HEK293 (cell line): ENCODE data around the gene MED25.

Experiments
- CTCF ChIA-PET: fragments of 350-600 bp; formaldehyde crosslinking; extraction: SDS; loops from one replicate; lab custom pipeline; 2021; ENCODE audit warnings: antibody characterized with exemption; lab: Yijun Ruan, JAX
- POLR2A ChIA-PET: fragments of 300-600 bp; formaldehyde crosslinking; extraction: SDS; loops from one replicate; lab custom pipeline; 2020; ENCODE audit warnings: antibody characterized with exemption, inconsistent platforms; lab: Yijun Ruan, JAX
- H3K27ac ChIP-seq: fragments of 200-500 bp; sonication (Bioruptor generic); 2 replicates; pipeline ENCODE4 v1.5.1; 2014; ENCODE audit warnings: low read depth, low read length, control low read depth, inconsistent platforms; ENCODE audit errors: extremely low read depth
- H3K36me3 ChIP-seq, 2 experiments: fragments of 200-500 bp in 1 of 2; sonication (Bioruptor generic) in 1 of 2; 1 replicate in 1 of 2; 2 replicates in 1 of 2; pipeline ENCODE4 v1.5.1; 2014 to 2017; ENCODE audit warnings: inconsistent platforms in 2 of 2, low read length in 2 of 2; ENCODE audit not compliant: control insufficient read depth in 2 of 2, insufficient read depth in 1 of 2
- H3K4me1 ChIP-seq: fragments of 200-500 bp; sonication (Bioruptor generic); 2 replicates; pipeline ENCODE4 v1.5.1; 2014; ENCODE audit warnings: mild to moderate bottlenecking, low read length, inconsistent platforms; ENCODE audit not compliant: control insufficient read depth, insufficient read depth
- H3K4me3 ChIP-seq: 2 replicates; pipeline ENCODE4 v1.5.1; 2011; ENCODE audit warnings: low read depth, mild to moderate bottlenecking, control low read depth, low read length, moderate library complexity
- H3K9me3 ChIP-seq: fragments of 200-500 bp; sonication (Bioruptor generic); 2 replicates; pipeline ENCODE4 v1.5.1; 2014; ENCODE audit warnings: low read depth, low read length, inconsistent platforms; ENCODE audit not compliant: control insufficient read depth, insufficient read depth
- IKZF3 ChIP-seq: fragments of 450-650 bp; IDR thresholded peaks from 2 replicates; pipeline ENCODE4 v1.5.0; 2018; ENCODE audit warnings: missing biosample characterization, mild to moderate bottlenecking, missing genetic modification characterization, moderate library complexity
- PRDM2 ChIP-seq: fragments of 450-650 bp; formaldehyde crosslinking; IDR thresholded peaks from 2 replicates; pipeline ENCODE4 v1.5.1; 2016; ENCODE audit warnings: missing biosample characterization, missing genetic modification characterization, borderline replicate concordance
- TSHZ1 ChIP-seq: fragments of 450-650 bp; formaldehyde crosslinking; IDR thresholded peaks from 2 replicates; pipeline ENCODE4 v1.5.1; 2016; ENCODE audit warnings: missing biosample characterization, missing genetic modification characterization, borderline replicate concordance
- ZBTB21 ChIP-seq: fragments of 450-650 bp; formaldehyde crosslinking; IDR thresholded peaks from 2 replicates; pipeline ENCODE4 v1.5.1; 2017; ENCODE audit warnings: missing biosample characterization, missing genetic modification characterization
- ZNF239 ChIP-seq: fragments of 450-650 bp; formaldehyde crosslinking; IDR thresholded peaks from 2 replicates; pipeline ENCODE4 v1.5.1; 2016; ENCODE audit warnings: missing biosample characterization, missing genetic modification characterization
- ZNF24 ChIP-seq: fragments of 450-650 bp; formaldehyde crosslinking; IDR thresholded peaks from 2 replicates; pipeline ENCODE4 v1.5.1; 2016; ENCODE audit warnings: missing biosample characterization, missing genetic modification characterization
- ZNF433 ChIP-seq: fragments of 450-650 bp; formaldehyde crosslinking; IDR thresholded peaks from 2 replicates; pipeline ENCODE4 v1.5.1; 2016; ENCODE audit warnings: missing biosample characterization, missing genetic modification characterization, low read depth
- ZNF48 ChIP-seq: fragments of 450-650 bp; formaldehyde crosslinking; IDR thresholded peaks from 2 replicates; pipeline ENCODE4 v1.5.1; 2016; ENCODE audit warnings: missing biosample characterization, missing genetic modification characterization
- ZNF514 ChIP-seq: fragments of 450-650 bp; formaldehyde crosslinking; IDR thresholded peaks from 2 replicates; pipeline ENCODE4 v1.5.1; 2016; ENCODE audit warnings: missing biosample characterization, missing genetic modification characterization
- ZNF518A ChIP-seq: fragments of 450-650 bp; formaldehyde crosslinking; conservative IDR thresholded peaks from 2 replicates; pipeline ENCODE4 v1.5.1; 2016; ENCODE audit warnings: low read depth, missing biosample characterization, missing genetic modification characterization
- ZNF623 ChIP-seq: fragments of 450-650 bp; formaldehyde crosslinking; IDR thresholded peaks from 2 replicates; pipeline ENCODE4 v1.5.1; 2016; ENCODE audit warnings: missing biosample characterization, missing genetic modification characterization
- ZNF837 ChIP-seq: fragments of 450-650 bp; formaldehyde crosslinking; IDR thresholded peaks from 2 replicates; pipeline ENCODE4 v1.5.1; 2016; ENCODE audit warnings: missing biosample characterization, missing genetic modification characterization

The MED25 gene

GRCh38 chr19:49781394-49781793 is 36.7 kb upstream of the MED25 start:
- Histone ChIP-seq H3K4me3 (no peak overlapping the region), H3K4me1 (no peaks in the 10 kb centered on the region), H3K27ac (no peak overlapping the region), H3K9me3 (no peaks in the 10 kb centered on the region), H3K36me3 (peaks cover 26 to 38% of the 10 kb centered on the region in 2 experiments; a peak in 2 of 3 replicates)
- ChIA-PET CTCF (no interaction called here), POLR2A (no interaction called here)
- TF ChIP-seq ZNF518A (no peak), ZNF623 (tag by site-specific recombination) (no peak), ZBTB21 (tag by site-specific recombination) (no peak), ZNF48 (tag by site-specific recombination) (no peak), ZNF24 (tag by site-specific recombination) (no peak), ZNF837 (no peak), IKZF3 (tag by site-specific recombination) (no peak), TSHZ1 (tag by site-specific recombination) (no peak)

GRCh38 chr19:49782515-49782914 is 35.6 kb upstream of the MED25 start:
- CTCF ChIA-PET, result no interaction called here
- Histone ChIP-seq H3K27ac (no peak overlapping the region), H3K9me3 (no peaks in the 10 kb centered on the region), H3K4me3 (no peak overlapping the region), H3K36me3 (peaks cover 27 to 39% of the 10 kb centered on the region in 2 experiments; a peak in 2 of 3 replicates), H3K4me1 (no peaks in the 10 kb centered on the region)
- POLR2A ChIA-PET, result no interaction called here
- TF ChIP-seq ZNF433 (tag by site-specific recombination), result no peak
- no peak for TF ChIP-seq TSHZ1 (tag by site-specific recombination)
- no peak for TF ChIP-seq PRDM2 (tag by site-specific recombination)
- TF ChIP-seq ZNF239 (tag by site-specific recombination), result no peak
- no peak for TF ChIP-seq ZNF514 (tag by site-specific recombination)
- TF ChIP-seq, all 188 proteins: peak for 0
